ENCODE measurements around the gene RFPL2.

Gene RFPL2

DNA sequence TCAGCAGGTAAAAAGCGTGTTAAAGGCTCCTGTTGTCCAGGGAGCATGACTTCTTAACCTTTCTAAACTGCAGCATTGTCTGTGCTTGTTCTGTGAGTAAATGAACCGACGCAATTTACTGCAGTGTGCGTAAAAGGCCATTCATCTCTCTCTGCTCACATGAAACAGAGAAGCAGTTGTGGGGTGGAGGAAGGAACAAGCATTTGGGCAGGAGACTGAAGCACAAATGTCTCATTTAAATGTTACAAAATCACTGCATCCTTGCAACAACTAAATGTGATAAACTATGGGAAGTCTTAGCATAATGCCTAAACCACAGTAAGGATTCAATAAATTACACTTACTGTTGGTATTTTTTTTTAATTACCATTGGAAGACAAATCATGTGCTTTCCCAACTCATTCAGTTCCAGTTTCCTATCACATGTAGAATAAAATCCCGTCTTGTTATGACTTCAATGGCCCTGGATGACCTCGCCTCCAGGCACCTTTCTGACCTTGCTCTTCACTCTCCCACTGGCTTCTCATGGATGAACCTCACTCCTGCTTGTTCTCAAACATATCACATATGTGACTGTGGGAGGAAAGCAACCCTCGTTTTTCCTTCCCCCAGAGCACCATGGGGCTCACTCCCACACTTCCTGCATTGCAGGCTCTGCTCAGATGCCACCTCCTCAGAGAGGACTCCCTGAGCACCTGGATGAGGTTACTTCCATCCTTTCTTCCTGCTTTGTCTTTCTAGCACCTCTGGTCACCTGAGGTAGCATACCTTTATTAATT, 21.6 kb upstream of the RFPL2 start:
- TF ChIP-seq, protein P1, sequence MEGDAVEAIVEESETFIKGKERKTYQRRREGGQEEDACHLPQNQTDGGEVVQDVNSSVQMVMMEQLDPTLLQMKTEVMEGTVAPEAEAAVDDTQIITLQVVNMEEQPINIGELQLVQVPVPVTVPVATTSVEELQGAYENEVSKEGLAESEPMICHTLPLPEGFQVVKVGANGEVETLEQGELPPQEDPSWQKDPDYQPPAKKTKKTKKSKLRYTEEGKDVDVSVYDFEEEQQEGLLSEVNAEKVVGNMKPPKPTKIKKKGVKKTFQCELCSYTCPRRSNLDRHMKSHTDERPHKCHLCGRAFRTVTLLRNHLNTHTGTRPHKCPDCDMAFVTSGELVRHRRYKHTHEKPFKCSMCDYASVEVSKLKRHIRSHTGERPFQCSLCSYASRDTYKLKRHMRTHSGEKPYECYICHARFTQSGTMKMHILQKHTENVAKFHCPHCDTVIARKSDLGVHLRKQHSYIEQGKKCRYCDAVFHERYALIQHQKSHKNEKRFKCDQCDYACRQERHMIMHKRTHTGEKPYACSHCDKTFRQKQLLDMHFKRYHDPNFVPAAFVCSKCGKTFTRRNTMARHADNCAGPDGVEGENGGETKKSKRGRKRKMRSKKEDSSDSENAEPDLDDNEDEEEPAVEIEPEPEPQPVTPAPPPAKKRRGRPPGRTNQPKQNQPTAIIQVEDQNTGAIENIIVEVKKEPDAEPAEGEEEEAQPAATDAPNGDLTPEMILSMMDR (IDR thresholded peaks at IDR 0.05; ENCODE audit: low read depth, low read length, missing control alignments) = no peak
- H3K4me3 ChIP-seq (ENCODE audit: low read depth, low read length) = no peak overlapping the region
- in situ Hi-C loops (cut with HindIII; ENCODE audit: low pct_ligation_motif_present, low sequenced_read_pairs) = no loop called here

DNA sequence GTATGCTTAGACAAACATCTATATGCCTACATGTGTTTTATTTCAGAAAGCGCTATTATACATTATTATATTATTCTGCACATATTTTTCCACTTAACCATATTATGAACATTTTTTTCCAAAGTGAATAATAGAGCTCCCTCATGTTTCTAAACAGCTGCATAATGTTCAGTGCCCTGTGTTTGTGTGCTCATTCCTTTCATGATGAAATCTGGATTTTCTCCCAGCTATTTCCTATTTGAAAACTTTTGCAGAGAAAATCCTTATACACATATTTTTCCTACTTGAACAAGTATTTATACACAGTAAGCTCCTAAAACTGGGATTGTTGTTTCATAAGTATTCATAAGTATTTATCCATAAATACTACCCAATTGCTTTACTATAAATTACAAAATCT, 18.1 kb upstream of the RFPL2 start:
- H3K27me3 ChIP-seq (replicated peaks) = no peaks in the 10 kb centered on the region
- no peaks in the 10 kb centered on the region for H3K36me3 ChIP-seq (replicated peaks)
- no peak overlapping the region for H3K27ac ChIP-seq
- TF ChIP-seq, protein P1 (IDR thresholded peaks at IDR 0.05; ENCODE audit: low read depth, low read length, missing control alignments) = no peak
- in situ Hi-C loops (cut with HindIII; ENCODE audit: low pct_ligation_motif_present, low sequenced_read_pairs) = no loop called here
- H3K4me3 ChIP-seq (ENCODE audit: low read depth, low read length) = no peak overlapping the region
- no peak for DNase-seq

More for the DNA sequence above, 21.6 kb upstream of the RFPL2 start:
- Histone ChIP-seq H3K36me3 (replicated peaks) (no peaks in the 10 kb centered on the region), H3K27ac (no peak overlapping the region), H3K27me3 (replicated peaks) (no peaks in the 10 kb centered on the region)
- no peak for DNase-seq

DNA sequence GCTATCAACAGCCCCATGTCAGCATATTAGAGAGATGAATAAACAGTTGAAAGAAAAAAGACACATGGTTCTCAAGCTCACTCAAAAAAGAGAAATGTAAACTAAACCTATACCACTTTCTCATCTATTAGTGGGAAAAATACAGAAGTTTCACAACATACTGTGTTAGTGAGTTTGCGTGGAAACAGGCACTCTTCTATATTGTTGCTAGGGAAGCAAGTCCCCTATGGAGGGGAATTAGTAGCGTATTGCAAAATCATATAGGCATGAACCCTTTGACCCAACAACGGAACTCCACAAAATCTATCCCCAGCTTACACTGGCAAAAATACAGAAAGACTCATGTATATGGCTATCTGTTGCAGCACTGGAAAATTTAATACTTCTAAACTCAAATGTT, 14.2 kb upstream of the RFPL2 start:
- in situ Hi-C loops (cut with HindIII; ENCODE audit: low pct_ligation_motif_present, low sequenced_read_pairs) = no loop called here
- DNase-seq = no peak

DNA sequence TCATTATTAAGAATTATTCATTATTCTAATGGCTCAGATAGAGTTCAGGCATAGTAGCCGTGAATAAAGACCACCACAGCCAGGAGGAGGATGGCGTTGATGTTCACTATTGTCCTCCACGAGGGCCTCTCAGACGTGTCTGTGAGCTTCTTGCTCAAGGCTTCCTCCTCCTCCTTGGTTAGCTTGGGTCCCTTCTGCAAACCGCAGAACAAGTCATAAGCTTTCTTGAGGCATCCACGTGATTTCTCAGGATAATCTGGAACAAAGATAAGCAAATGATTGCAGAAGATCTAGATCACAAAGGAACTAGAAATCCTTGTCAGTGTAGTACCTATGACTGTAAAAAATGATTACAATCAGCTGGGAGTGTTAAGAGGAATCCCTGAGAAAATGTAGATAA, 13.6 kb upstream of the RFPL2 start:
- Histone ChIP-seq H3K27ac (no peak overlapping the region), H3K36me3 (replicated peaks) (no peaks in the 10 kb centered on the region), H3K4me3 (ENCODE audit: low read depth, low read length) (no peak overlapping the region), H3K27me3 (replicated peaks) (no peaks in the 10 kb centered on the region)
- DNase-seq = no peak
- in situ Hi-C loops (cut with HindIII; ENCODE audit: low pct_ligation_motif_present, low sequenced_read_pairs) = no loop called here
- TF ChIP-seq, protein P1 (IDR thresholded peaks at IDR 0.05; ENCODE audit: low read depth, low read length, missing control alignments) = no peak

More for the DNA sequence above, 14.2 kb upstream of the RFPL2 start:
- Histone ChIP-seq H3K27ac (no peak overlapping the region), H3K36me3 (replicated peaks) (no peaks in the 10 kb centered on the region), H3K4me3 (ENCODE audit: low read depth, low read length) (no peak overlapping the region), H3K27me3 (replicated peaks) (no peaks in the 10 kb centered on the region)
- TF ChIP-seq, protein P1 (IDR thresholded peaks at IDR 0.05; ENCODE audit: low read depth, low read length, missing control alignments) = no peak

DNA sequence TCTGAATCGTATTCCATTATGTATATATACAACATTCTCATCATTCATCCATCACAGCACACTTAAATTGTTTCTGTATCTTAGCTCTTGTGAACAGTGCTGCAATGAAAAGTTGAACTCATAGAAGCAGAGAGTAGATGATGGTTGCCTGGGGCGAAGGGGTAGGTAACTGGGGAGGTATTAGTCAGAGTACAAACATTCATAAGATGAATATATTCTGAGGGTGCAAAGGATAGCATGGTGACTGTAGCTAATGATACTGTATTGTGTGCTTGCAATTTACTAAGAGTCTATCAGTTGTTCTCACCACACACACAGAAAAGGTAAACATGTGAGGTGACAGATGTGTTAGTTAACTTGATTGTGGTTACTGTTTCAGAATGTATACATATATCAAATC, 12.6 kb upstream of the RFPL2 start:
- Histone ChIP-seq H3K27me3 (replicated peaks) (no peaks in the 10 kb centered on the region), H3K36me3 (replicated peaks) (no peaks in the 10 kb centered on the region), H3K4me3 (ENCODE audit: low read depth, low read length) (no peak overlapping the region), H3K27ac (no peak overlapping the region)
- TF ChIP-seq, protein P1 (IDR thresholded peaks at IDR 0.05; ENCODE audit: low read depth, low read length, missing control alignments) = no peak
- in situ Hi-C loops (cut with HindIII; ENCODE audit: low pct_ligation_motif_present, low sequenced_read_pairs) = no loop called here
- DNase-seq = no peak

DNA sequence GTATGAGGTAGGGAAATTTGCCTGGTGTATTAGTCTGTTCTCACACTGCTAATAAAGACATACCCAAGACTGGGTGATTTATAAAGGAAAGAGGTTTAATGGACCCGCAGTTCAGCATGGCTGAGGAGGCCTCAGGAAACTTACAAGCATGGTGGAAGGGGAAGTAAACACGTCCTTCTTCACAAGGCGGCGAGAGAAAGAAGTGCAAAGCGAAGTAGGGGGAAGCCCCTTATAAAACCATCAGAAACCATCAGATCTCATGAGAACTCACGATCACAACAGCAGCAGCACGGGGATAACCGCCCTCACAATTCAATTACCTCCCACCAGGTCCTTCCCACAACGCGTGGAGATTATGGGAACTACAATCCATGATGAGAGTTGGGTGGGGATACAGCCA, 12.0 kb upstream of the RFPL2 start:
- Histone ChIP-seq H3K27me3 (replicated peaks) (no peaks in the 10 kb centered on the region), H3K4me3 (ENCODE audit: low read depth, low read length) (no peak overlapping the region), H3K36me3 (replicated peaks) (no peaks in the 10 kb centered on the region), H3K27ac (no peak overlapping the region)
- TF ChIP-seq, protein P1 (IDR thresholded peaks at IDR 0.05; ENCODE audit: low read depth, low read length, missing control alignments) = no peak
- in situ Hi-C loops (cut with HindIII; ENCODE audit: low pct_ligation_motif_present, low sequenced_read_pairs) = no loop called here
- DNase-seq = no peak
